Activated CD8-positive, alpha-beta T cell treated with anti-CD3 and anti-CD28 coated beads, Interleukin-2, amount 10 ng/mL, durations not matched to agents 7 days and 5 days (primary cell): ENCODE measurements around the gene SLCO3A1. TPM values are rescaled to one million over a fixed set of nuclear protein-coding genes. Genes with fewer than 3 reads are reported as not detected.

Experiments
- ATAC-seq: fragments of 150-1000 bp; cut with Tn5 transposase; one replicate; pipeline ENCODE4 v1.10.0; 2021; ENCODE audit warnings: moderate library complexity
- CTCF ChIA-PET: fragments of 350-600 bp; sonication (Branson Sonifier 250); formaldehyde crosslinking; loops from one replicate; lab custom pipeline; 2021; ENCODE audit warnings: antibody characterized with exemption; lab: Charles Lee
- POLR2A ChIA-PET: fragments of 350-600 bp; sonication (Branson Sonifier 250); formaldehyde crosslinking; loops from one replicate; lab custom pipeline; 2021; ENCODE audit warnings: antibody characterized with exemption; lab: Charles Lee
- DNase-seq: peaks from one replicate; pipeline ENCODE4 v3.0.0-alpha.2; 2020
- H3K27ac Mint-ChIP-seq: one replicate; pipeline ENCODE4 v1.8.0; 2021; ENCODE audit warnings: mild to moderate bottlenecking, mixed read lengths
- H3K27me3 Mint-ChIP-seq: one replicate; pipeline ENCODE4 v1.8.0; 2021; ENCODE audit warnings: low read depth, mixed read lengths
- H3K36me3 Mint-ChIP-seq: one replicate; pipeline ENCODE4 v1.8.0; 2021; ENCODE audit warnings: low read depth, mixed read lengths
- H3K4me1 Mint-ChIP-seq: one replicate; pipeline ENCODE4 v1.8.0; 2021; ENCODE audit warnings: low read depth, mixed read lengths
- H3K4me3 Mint-ChIP-seq: one replicate; pipeline ENCODE4 v1.8.0; 2021; ENCODE audit warnings: mild to moderate bottlenecking, mixed read lengths
- H3K9me3 Mint-ChIP-seq: one replicate; pipeline ENCODE4 v1.8.0; 2022; ENCODE audit warnings: mixed read lengths; ENCODE audit not compliant: insufficient read depth
- total RNA-seq, 2 experiments: library from RNA; stranded (reverse); gene quantifications; one replicate each; pipeline ENCODE4 v1.2.3, GENCODE V29; 2021

Gene SLCO3A1
- total RNA-seq, 2 experiments from 2014 or later, result 29.3 to 32.7 TPM

DNA sequence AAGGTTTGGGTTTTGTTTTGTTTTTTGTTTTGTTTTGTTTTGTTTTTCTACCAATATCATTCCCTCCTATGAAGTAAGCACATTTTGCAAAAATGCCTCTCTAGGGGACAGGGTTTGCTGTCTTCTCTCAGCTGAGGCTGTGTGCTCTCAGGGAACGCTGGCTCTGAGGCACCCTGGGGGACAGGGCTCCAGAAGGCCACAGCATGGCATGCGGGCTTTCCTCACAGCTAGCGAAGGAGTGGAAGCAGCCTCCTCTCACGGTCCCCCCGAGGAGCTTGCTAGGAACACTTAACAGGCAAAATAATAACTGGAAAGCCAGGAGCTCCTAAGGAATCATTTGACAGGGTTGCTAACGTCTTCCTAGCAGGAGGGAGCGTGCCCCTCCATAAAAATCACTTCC lies 312.5 kb downstream of the SLCO3A1 start:
- CTCF ChIA-PET, result no interaction called here
- Mint-ChIP-seq H3K4me1 (peaks cover 7% of the 10 kb centered on the region), H3K36me3 (no peaks in the 10 kb centered on the region), H3K27ac (no peak overlapping the region), H3K27me3 (no peaks in the 10 kb centered on the region), H3K4me3 (no peak overlapping the region), H3K9me3 (no peaks in the 10 kb centered on the region)
- POLR2A ChIA-PET, result no interaction called here
- ATAC-seq (no peak), DNase-seq (no peak)

DNA sequence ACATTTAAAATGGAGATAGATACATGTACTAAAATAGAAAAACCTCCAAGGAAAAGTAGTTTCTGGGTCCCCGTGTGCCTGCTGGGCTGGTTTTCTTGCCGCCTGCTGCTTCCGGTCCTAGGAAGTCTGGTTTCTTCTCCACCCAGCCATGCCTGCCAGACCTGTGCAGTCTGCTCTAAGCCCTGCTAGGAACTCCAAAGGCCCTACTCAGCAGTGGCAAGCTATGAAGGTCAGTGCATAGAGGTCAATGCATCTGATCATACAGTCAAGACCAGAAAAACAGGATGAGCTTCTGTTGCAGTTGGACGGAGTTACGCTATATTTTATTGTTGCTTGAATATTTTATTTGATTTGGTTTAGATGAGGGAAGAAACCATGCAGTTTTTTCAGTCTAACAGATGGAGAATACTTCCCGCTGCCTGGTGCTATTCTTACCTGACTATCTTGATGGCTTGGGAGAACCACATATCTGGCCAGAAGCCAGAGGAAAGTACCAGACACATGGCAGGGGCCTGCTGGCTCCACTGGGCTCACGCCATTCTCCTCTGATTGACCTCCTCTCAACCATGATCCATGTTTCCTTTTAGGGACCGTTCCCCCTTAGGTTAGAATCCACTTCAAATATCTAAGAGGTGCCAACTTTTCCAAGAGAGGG lies 313.4 kb downstream of the SLCO3A1 start:
- Mint-ChIP-seq H3K27me3 (no peaks in the 10 kb centered on the region), H3K4me1 (peaks cover under 1% of the 10 kb centered on the region), H3K36me3 (no peaks in the 10 kb centered on the region), H3K9me3 (no peaks in the 10 kb centered on the region), H3K27ac (no peak overlapping the region), H3K4me3 (no peak overlapping the region)
- no peak for ATAC-seq
- ChIA-PET POLR2A (interaction anchor here (0.5 kb wide), 1 partner anchor 10 kb away, joined by 3 read pairs; no protein-coding TSS in a partner anchor), CTCF (no interaction called here)
- no peak for DNase-seq

DNA sequence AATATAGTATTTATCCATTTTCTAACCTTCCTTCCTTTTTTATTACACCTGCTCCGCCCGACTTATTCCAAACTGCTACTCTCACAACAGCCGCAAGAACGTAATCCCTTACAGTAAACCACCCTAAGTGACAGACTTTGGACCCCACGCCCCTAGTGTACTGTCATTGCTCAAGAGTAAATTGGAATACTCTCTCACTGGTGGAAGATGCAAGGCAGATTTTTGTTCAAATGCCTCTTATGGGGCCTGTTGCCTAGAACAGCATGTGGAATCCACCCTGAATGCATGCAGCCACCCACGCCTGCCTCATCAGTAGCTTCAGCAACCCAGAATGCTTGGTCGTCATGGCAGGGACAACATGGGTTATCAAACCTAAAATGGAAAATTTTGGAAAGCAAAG lies 313.9 kb downstream of the SLCO3A1 start:
- H3K9me3 Mint-ChIP-seq, result no peaks in the 10 kb centered on the region
- ChIA-PET POLR2A (no interaction called here), CTCF (no interaction called here)
- H3K27me3 Mint-ChIP-seq, result no peaks in the 10 kb centered on the region
- H3K27ac Mint-ChIP-seq, result no peak overlapping the region
- H3K4me3 Mint-ChIP-seq, result no peak overlapping the region
- no peak for ATAC-seq
- H3K4me1 Mint-ChIP-seq, result no peaks in the 10 kb centered on the region
- no peaks in the 10 kb centered on the region for H3K36me3 Mint-ChIP-seq
- DNase-seq, result no peak

DNA sequence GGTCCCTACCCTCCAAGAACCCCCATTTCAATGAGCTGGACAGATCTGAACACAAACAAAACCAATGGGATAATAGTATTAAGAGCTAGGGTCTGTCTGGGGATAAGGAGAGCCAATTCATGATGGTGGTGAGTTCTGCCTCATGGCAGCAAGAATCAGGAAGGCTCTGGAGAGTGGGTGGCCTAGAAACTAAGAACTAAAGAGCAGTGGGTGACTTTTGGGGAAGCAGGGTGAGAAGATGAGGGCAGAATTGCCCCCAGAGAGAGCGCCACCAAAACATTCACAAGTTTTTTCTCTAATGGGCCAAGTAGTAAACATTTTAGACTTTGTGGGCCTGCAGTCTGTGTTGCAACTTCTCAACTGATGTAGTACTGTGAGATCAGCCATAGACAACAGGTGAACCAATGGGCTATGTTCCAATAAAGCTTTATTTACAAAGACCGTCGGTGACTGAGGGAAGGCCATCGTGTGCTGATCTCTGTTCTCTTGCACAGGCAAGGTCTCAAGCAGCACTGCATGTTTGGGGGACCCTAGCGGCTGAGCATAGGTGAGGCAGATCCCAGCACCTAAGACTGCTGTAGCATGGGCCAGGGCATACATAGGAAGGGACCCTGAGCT lies 314.7 kb downstream of the SLCO3A1 start:
- ATAC-seq (no peak), DNase-seq (no peak)
- no peaks in the 10 kb centered on the region for H3K4me1 Mint-ChIP-seq
- CTCF ChIA-PET, result interaction anchor here (0.7 kb wide), 1 partner anchor 10 kb away, joined by 3 read pairs; no protein-coding TSS in a partner anchor
- POLR2A ChIA-PET, result no interaction called here
- H3K27me3 Mint-ChIP-seq, result no peaks in the 10 kb centered on the region
- H3K4me3 Mint-ChIP-seq, result no peak overlapping the region
- no peak overlapping the region for H3K27ac Mint-ChIP-seq
- no peaks in the 10 kb centered on the region for H3K36me3 Mint-ChIP-seq
- H3K9me3 Mint-ChIP-seq, result no peaks in the 10 kb centered on the region

DNA sequence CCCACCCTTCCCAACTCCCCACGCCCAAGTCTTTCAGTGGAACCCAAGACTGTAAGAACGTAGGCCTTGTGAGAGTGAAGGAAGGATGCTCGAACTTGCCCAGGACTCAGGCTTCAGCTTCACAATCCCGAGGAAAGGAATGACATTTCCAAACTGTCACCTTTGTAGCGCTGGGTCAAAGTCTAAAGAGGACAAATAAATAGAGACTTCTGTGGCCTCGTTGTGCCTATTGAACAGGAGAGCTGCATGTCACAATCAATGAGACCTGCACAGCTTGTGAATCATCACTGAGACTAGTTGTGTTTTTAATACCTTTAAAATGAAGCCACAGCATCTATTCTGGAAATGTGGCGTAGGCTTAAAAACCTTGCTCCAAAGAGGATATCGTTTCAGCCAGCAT lies 317.4 kb downstream of the SLCO3A1 start:
- ATAC-seq (no peak), DNase-seq (no peak)
- Mint-ChIP-seq H3K36me3 (no peaks in the 10 kb centered on the region), H3K27ac (no peak overlapping the region), H3K4me1 (no peaks in the 10 kb centered on the region), H3K27me3 (no peaks in the 10 kb centered on the region), H3K9me3 (no peaks in the 10 kb centered on the region), H3K4me3 (no peak overlapping the region)
- ChIA-PET CTCF (no interaction called here), POLR2A (no interaction called here)

DNA sequence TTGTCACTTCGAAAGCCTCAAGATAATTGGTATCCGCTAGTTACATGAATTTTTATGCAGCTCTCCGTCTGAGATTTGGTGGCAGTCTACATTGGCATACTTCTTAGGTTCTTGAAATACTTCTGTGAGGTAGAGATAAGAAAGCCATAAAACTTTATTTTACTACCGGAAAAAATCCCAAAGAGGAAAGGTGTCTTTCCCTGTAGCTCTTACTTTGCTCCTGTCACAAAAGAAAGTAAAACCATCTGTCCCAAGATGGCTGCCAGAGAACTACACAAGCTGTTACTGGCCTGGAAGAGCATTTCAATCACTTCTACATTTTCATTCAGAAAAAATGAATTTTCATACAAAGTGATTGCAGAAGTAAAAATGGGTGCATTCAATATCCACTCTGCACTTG lies 325.4 kb downstream of the SLCO3A1 start:
- Mint-ChIP-seq H3K4me1 (no peaks in the 10 kb centered on the region), H3K36me3 (no peaks in the 10 kb centered on the region), H3K27me3 (peaks cover 20% of the 10 kb centered on the region), H3K4me3 (no peak overlapping the region), H3K9me3 (no peaks in the 10 kb centered on the region), H3K27ac (no peak overlapping the region)
- CTCF ChIA-PET, result no interaction called here
- POLR2A ChIA-PET, result no interaction called here
- ATAC-seq (no peak), DNase-seq (no peak)

DNA sequence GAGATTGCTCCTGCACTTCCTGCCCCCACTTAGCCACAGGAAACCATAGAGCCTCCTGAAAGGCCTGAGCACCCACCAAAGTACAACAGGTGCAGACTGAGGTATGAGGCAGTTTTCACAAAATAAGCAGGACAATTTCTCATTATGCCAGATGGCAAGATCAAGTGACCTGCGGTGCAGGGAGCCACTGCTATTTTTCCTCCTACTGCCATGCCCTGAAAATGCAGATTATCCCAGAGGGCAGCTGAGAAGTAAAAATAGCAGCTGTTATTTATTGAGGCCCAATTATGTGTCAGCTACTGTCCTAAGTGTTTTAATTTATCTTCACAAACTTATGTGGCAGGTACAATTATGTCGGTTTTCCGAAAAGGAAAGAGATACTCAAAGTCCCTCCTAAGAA lies 330.6 kb downstream of the SLCO3A1 start:
- H3K27ac Mint-ChIP-seq, result no peak overlapping the region
- ATAC-seq (no peak), DNase-seq (no peak)
- ChIA-PET POLR2A (no interaction called here), CTCF (no interaction called here)
- no peaks in the 10 kb centered on the region for H3K9me3 Mint-ChIP-seq
- peaks cover 10% of the 10 kb centered on the region for H3K27me3 Mint-ChIP-seq
- peaks cover 2% of the 10 kb centered on the region for H3K4me1 Mint-ChIP-seq
- no peak overlapping the region for H3K4me3 Mint-ChIP-seq
- no peaks in the 10 kb centered on the region for H3K36me3 Mint-ChIP-seq

DNA sequence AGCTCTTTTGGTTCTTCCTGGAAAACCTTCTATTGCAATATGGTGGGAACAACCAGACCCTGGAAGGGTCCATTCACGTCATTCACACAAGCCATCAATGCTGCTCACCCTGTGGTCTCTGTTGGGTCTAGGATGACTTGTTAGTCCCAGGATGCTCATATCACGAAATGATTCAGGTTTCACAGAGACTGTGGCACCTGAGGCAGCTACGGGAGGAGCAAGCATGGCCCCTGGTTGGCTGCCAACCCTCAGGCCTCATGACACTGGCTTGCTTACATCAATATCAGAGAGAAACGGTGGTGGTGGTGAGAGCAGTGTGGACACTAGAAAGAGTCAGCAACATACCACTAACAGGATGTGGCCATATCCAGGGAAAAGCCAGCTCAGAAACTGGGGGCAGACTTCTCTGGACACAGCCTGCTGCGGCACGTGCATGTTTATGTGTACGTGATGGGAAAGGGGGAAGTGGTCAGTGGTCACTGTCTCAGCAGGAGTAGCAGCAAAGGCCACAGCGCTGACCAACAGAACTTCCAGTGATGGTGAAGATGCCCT lies 331.2 kb downstream of the SLCO3A1 start:
- no peaks in the 10 kb centered on the region for H3K9me3 Mint-ChIP-seq
- no peak overlapping the region for H3K27ac Mint-ChIP-seq
- DNase-seq, result no peak
- H3K36me3 Mint-ChIP-seq, result no peaks in the 10 kb centered on the region
- peaks cover 10% of the 10 kb centered on the region for H3K27me3 Mint-ChIP-seq
- no peak overlapping the region for H3K4me3 Mint-ChIP-seq
- ChIA-PET POLR2A (no interaction called here), CTCF (no interaction called here)
- H3K4me1 Mint-ChIP-seq, result peaks cover 2% of the 10 kb centered on the region
- no peak for ATAC-seq

DNA sequence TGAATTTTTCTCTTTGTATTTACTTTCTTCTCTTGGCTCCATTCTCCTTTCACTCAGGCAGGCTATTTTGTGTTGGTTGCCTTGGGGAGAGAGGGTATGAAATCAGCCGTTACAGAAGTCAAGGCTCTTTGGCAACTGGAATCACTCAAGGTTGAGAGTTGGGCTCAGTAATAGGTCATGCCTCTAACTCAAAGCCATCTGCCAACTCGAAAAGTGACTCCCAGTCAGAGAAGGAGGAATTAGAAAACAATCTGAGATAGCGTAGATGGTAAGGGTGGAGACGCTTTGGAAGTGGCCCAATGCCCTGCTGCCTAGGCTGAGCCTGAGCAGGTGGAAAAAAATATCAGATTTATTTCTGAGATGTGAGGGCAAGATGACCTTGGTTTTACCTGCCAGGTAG lies 334.5 kb downstream of the SLCO3A1 start:
- DNase-seq, result no peak
- CTCF ChIA-PET, result no interaction called here
- POLR2A ChIA-PET, result no interaction called here
- Mint-ChIP-seq H3K9me3 (no peaks in the 10 kb centered on the region), H3K36me3 (no peaks in the 10 kb centered on the region), H3K27ac (no peak overlapping the region), H3K27me3 (peaks cover 10% of the 10 kb centered on the region), H3K4me3 (no peak overlapping the region), H3K4me1 (peaks cover 2% of the 10 kb centered on the region)
- no peak for ATAC-seq

DNA sequence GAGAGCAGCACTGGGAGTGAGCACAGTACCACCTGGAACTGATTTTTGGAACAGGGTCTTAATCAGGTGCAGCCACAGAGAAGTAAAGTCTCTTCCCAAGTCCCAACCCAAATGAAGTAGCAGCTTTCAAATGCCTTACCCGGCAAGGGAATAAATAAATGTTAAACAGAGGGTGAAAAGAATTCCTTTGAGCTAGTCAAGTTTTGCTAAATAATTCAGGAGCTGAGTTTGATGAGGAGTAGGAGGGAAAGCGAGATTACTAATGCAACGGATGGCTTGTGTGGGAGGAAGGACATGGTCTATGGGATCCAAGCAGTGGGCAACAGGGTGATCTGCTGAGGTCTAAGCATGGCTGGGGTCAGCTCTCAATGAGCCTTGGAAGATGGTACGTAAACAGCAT lies 335.7 kb downstream of the SLCO3A1 start:
- CTCF ChIA-PET, result no interaction called here
- Mint-ChIP-seq H3K4me1 (peaks cover 2% of the 10 kb centered on the region), H3K4me3 (no peak overlapping the region), H3K27me3 (peaks cover 3% of the 10 kb centered on the region), H3K9me3 (no peaks in the 10 kb centered on the region), H3K27ac (no peak overlapping the region), H3K36me3 (no peaks in the 10 kb centered on the region)
- POLR2A ChIA-PET, result no interaction called here
- ATAC-seq, result no peak
- DNase-seq, result no peak

DNA sequence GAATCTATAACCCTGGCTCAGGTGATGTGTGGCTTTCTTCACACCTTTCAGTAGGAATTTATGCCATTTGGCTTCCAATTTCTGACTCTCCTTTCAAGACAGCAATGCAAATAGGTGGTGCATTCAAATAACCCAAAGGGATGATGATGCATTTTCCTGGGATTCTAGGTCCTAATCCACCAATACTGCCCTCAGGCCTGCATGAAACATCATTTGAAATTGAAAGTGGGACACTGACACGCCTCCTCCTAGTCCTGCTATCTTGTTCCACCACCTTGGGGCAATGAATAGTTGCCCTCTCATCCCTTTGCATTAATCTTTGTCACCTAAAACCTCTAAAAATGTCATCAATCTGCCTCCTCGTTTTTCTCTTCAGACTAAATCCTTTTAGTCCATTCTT lies 341.7 kb downstream of the SLCO3A1 start:
- H3K36me3 Mint-ChIP-seq, result no peaks in the 10 kb centered on the region
- CTCF ChIA-PET, result no interaction called here
- no peaks in the 10 kb centered on the region for H3K9me3 Mint-ChIP-seq
- H3K4me1 Mint-ChIP-seq, result no peaks in the 10 kb centered on the region
- POLR2A ChIA-PET, result interaction anchor here (0.8 kb wide), 1 partner anchor 46 kb away, joined by 5 read pairs; no protein-coding TSS in a partner anchor
- H3K27ac Mint-ChIP-seq, result no peak overlapping the region
- DNase-seq, result no peak
- ATAC-seq, result no peak
- H3K4me3 Mint-ChIP-seq, result no peak overlapping the region
- H3K27me3 Mint-ChIP-seq, result peaks cover 2% of the 10 kb centered on the region

DNA sequence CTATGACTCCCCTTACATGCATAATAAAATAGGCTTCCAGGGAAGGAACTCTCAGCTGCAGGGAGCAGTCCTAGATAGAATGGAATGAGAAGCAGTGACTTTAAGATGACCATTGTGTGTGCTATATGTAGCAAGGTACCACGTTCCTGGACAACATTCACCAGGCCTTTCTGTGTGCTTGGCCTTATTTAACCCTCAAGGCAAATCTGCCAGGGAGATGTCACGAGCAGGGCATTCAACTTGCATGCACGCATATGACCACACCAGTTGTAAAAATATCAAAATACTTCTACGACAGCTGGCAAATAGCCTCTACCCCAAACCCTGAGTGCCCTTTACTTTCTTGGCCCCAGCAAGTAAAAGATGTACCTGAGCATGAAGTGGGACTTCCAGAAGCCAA lies 342.8 kb downstream of the SLCO3A1 start:
- ATAC-seq (no peak), DNase-seq (no peak)
- Mint-ChIP-seq H3K4me3 (no peak overlapping the region), H3K9me3 (no peaks in the 10 kb centered on the region), H3K27me3 (peaks cover 2% of the 10 kb centered on the region), H3K36me3 (no peaks in the 10 kb centered on the region), H3K27ac (no peak overlapping the region), H3K4me1 (no peaks in the 10 kb centered on the region)
- CTCF ChIA-PET, result no interaction called here
- POLR2A ChIA-PET, result no interaction called here
